ENCODE results near the gene SFTA2.
"Not testable (repeated sequence)": the region's sequence is repeated elsewhere in the genome, so short reads cannot be mapped to it uniquely, and the experiment has no call there.

Gene SFTA2

GRCh38 chr6:30912746-30913520, 19.0 kb downstream of the SFTA2 start:
- no peak for DNase-seq

DNA sequence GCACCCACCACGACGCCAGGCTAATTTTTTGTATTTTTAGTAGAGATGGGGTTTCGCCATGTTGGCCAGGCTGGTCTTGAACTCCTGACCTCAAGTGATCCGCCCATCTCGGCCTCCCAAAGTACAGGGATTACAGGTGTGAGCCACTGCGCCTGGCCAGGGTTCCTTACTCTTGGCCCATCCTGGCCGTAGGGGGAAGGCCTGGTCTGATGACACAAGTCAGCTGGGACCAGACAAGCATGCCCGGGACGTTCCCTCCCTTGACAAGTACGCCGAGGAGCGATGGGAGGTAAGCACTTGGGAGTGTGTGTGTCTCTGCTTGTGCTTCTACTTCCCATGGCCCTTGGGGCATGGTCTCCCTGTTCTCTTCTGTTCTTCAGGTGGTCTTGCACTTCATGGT, 21.5 kb downstream of the SFTA2 start:
- not testable (repeated sequence) for DNase-seq

- DNase-seq: no peak
Measured at GRCh38 chr6:30908700-30909099, 23.3 kb downstream of the SFTA2 start.

DNA sequence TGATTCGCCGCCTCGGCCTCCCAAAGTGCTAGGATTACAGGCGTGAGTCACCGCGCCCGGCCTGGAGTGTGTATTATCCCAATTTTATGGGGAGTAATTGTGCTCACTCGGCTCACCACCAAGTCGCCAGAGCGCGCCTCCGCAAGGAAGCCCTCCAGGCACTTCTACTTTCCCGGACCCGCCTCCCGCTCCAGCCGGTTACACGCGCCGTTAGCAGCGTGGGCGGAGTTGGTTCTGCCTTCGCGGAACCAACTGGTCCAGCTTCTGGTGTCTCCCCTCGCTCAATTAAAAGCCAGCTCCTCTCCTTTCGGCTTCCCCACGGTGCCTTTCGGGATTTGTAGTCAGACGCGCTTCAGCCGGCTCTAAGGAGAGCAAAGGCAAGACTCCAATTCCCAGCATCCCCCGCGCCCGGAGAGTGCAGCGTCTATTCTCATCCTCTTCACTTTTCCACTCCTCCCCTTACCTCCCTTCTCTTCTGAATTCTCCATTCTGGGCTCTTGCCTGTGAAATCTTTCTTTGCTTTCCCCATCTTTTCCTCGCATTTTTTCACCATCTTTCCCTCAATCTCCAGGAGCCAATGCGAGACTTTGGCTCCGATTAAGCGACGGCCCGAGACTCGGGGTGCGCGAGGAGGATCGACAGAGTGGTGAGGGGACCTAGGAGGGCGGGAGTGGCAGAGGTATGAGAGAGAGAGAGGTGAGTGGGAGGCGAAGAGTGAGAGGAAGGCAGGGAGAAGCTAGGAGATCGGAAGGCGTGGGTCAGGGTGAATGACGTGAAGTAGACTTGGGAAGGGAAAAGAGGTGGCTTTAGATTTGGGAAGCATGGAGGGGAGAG, 24.0 kb downstream of the SFTA2 start, which contains the start of gene GTF2H4:
Gene GTF2H4, plus strand, starts transcription at position 450 of the 834 bp plus-strand sequence.
- peak; percentile 95 for DNase-seq

GRCh38 chr6:30907290-30907757, 24.6 kb downstream of the SFTA2 start:
- not testable (repeated sequence) for DNase-seq

DNA sequence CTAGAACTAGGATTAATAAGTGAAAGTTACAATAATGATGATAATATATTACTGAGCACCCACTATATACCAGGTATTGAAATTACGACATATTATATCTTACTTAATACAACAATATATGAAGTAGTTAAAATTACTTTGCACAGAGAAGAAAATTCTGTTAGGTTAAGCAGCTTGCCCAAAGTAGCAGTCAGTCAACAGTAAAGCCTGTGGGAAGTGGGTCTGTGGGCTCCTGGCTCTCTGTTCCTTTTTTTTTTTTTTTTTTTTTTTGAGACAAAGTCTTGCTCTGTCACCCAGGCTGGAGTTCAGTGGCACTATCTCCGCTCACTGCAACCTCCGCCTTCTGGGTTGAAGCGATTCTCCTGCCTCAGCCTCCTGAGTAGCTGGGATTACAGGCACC, 28.7 kb downstream of the SFTA2 start:
- no peak for DNase-seq

GRCh38 chr6:30902709-30903108, 29.3 kb downstream of the SFTA2 start:
- DNase-seq: no peak

DNA sequence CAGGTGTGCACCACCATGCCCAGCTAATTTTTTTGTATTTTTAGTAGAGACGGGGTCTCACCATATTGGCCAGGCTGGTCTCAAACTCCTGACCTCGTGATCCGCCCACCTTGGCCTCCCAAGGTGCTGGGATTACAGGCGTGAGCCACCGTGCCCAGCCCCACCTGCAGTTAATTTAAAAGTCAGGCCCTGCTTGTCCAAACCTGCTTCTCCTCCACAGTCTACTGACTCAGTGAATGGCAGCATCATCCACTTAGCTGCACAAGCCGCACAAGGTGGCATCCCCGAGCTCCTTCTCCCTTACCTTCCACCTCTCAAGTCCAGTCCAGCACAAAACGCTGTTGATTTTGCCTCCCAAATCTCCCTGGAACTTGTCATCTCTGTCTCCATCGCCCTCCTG, 29.8 kb downstream of the SFTA2 start:
- not testable (repeated sequence) for DNase-seq

GRCh38 chr6:30901436-30901835, 30.5 kb downstream of the SFTA2 start:
- DNase-seq: no peak

- no peak for DNase-seq
Measured at GRCh38 chr6:30900863-30901417, 31.0 kb downstream of the SFTA2 start.

GRCh38 chr6:30898750-30899360, 33.1 kb downstream of the SFTA2 start:
- no peak for DNase-seq

- no peak for DNase-seq
Measured at GRCh38 chr6:30897882-30898281, 34.1 kb downstream of the SFTA2 start.

- DNase-seq: no peak
Measured at GRCh38 chr6:30896541-30896940, 35.4 kb downstream of the SFTA2 start.

- DNase-seq: no peak
Measured at GRCh38 chr6:30895343-30895742, 36.6 kb downstream of the SFTA2 start.

GRCh38 chr6:30894935-30895334, 37.0 kb downstream of the SFTA2 start:
- no peak for DNase-seq

GRCh38 chr6:30894381-30894780, 37.6 kb downstream of the SFTA2 start:
- DNase-seq: no peak

GRCh38 chr6:30893666-30894065, 38.3 kb downstream of the SFTA2 start:
- no peak for DNase-seq

- no peak for DNase-seq
Measured at GRCh38 chr6:30893001-30893591, 38.9 kb downstream of the SFTA2 start.

DNA sequence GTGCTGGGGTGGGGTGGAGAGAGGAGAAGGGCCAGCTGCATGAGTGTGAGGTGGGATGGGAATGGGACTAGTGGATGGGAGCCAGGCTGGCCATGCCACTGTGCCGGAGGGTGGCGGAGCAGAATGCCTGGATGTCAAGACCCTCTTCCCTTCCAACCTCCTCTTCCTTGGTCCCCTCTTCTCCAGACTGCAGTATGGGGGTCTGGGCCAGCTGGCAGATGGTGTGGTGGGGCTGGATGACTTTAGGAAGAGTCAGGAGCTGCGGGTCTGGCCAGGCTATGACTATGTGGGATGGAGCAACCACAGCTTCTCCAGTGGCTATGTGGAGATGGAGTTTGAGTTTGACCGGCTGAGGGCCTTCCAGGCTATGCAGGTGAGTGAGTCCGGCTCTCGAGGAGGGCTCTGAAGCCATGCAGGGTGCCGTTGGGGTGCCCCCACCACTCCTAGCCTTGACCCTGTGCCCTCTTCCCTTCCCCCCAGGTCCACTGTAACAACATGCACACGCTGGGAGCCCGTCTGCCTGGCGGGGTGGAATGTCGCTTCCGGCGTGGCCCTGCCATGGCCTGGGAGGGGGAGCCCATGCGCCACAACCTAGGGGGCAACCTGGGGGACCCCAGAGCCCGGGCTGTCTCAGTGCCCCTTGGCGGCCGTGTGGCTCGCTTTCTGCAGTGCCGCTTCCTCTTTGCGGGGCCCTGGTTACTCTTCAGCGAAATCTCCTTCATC, 40.0 kb downstream of the SFTA2 start:
- no peak for DNase-seq

- DNase-seq: no peak
Measured at GRCh38 chr6:30891450-30891723, 40.6 kb downstream of the SFTA2 start.

DNA sequence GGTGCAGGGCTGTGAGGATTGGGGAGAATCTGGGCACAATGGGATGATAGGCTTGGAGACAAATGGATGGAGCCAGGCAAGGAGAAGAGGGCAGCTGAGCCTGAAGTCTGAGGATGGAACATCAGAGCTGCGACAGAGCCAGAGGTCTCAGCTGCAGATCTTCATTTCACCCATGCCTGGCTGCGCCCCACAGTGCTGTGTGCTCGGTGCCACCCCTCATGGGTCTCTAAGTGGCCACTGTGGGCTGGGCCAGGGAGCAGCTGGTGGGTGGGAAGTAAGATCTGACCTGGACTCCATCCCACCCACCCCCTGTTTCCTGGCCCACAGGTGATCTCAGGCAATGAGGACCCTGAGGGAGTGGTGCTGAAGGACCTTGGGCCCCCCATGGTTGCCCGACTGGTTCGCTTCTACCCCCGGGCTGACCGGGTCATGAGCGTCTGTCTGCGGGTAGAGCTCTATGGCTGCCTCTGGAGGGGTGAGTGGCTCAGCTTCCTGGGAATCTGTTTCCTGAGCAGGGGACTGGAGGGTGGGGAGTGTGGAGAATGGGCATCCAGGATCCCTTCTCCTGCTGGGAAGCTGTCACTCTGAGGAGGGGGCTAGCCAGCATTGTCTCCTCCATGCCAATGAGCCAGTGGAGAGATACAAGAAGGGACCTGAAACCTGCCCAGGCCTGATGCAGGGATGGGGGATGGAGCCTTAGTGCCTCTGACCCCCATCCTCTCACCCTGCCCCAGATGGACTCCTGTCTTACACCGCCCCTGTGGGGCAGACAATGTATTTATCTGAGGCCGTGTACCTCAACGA, 41.1 kb downstream of the SFTA2 start:
- DNase-seq: no peak
